GM19395 (cell line): Measurements from ENCODE around the gene HBA2.
"Not testable (repeated sequence)": the region's sequence is repeated elsewhere in the genome, so short reads cannot be mapped to it uniquely, and the experiment has no call there.

Experiments
- ATAC-seq: cut with Tn5 transposase; IDR thresholded peaks from one replicate; pipeline ENCODE4 v1.9.1; 2021; ENCODE audit warnings: mild to moderate bottlenecking, moderate library complexity; ENCODE audit not compliant: unreplicated experiment

HBA2 gene

DNA sequence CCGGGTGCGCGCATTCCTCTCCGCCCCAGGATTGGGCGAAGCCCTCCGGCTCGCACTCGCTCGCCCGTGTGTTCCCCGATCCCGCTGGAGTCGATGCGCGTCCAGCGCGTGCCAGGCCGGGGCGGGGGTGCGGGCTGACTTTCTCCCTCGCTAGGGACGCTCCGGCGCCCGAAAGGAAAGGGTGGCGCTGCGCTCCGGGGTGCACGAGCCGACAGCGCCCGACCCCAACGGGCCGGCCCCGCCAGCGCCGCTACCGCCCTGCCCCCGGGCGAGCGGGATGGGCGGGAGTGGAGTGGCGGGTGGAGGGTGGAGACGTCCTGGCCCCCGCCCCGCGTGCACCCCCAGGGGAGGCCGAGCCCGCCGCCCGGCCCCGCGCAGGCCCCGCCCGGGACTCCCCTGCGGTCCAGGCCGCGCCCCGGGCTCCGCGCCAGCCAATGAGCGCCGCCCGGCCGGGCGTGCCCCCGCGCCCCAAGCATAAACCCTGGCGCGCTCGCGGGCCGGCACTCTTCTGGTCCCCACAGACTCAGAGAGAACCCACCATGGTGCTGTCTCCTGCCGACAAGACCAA is at the start of gene HBA2:
HBA2 (plus strand) TSS at position 503 of the 568 bp plus-strand sequence; CDS start at position 540, 37 bp downstream.
- ATAC-seq, result not testable (repeated sequence)

DNA sequence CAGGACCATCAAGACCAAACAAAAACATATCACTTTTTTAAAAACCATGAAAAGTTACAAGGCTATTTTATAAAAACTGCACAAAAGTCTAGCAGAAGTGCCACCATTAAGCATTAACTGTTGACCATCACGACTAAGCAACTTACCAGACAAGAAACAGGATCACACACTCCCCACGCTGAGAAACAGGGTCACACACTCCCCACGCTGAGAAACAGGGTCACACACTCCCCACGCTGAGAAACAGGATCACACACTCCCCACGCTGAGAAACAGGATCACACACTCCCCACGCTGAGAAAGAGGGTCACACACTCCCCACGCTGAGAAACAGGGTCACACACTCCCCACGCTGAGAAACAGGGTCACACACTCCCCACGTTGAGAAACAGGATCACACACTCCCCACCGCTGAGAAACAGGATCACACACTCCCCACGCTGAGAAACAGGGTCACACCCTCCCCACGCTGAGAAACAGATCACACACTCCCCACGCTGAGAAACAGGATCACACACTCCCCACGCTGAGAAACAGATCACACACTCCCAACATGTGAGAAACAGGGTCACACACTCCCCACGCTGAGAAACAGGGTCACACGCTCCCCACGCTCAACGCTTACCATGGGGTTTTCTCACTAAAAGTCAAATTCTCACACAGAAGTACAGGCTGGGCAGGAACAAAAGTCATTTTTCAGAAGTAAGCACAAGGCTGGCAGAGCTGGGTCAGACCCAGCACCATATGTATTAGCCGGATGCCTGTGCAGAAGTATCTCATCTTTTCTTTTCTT is 48.9 kb upstream of the HBA2 start:
- not testable (repeated sequence) for ATAC-seq

GRCh38 chr16:125011-125410 is 47.7 kb upstream of the HBA2 start:
- ATAC-seq, result no peak

DNA sequence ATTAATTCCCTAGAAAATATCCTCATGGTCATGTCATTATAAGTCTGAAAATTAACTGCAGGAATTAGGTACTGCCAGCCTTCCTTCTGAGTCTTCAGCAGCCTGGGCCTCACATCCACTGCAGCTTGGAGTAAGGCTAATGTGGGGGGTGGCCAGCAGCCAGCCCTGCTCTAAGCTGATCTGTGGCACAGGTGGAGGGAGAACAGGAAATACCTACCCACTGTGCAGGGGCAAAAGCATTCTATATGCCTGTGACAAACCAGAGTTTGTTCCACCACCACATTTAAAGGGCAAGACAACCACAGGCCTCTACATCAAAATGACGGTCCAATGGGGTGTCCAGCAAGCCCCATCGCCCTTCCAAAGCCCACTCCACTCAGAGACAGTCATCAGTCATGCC is 43.6 kb upstream of the HBA2 start:
- ATAC-seq, result no peak

GRCh38 chr16:130533-131173 is 42.0 kb upstream of the HBA2 start:
- ATAC-seq, result no peak

DNA sequence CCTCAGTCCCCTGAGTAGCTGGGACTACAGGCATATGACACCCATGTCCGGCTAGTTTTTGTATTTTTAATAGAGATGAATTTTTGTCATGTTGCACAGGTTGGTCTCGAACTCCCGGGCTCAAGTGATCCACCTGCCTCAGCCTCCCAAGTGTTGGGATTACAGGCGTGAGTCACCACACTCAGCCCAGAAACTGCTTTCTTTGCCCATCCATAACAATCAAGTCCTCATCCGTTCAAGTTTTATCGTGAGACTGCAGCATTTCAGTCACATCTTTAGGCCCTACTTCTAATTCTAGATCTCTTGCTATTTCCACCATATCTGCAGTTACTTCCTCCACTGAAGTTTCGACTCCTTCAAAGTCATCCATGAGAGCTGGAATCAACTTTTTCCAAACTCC is 40.6 kb upstream of the HBA2 start:
- ATAC-seq, result no peak

DNA sequence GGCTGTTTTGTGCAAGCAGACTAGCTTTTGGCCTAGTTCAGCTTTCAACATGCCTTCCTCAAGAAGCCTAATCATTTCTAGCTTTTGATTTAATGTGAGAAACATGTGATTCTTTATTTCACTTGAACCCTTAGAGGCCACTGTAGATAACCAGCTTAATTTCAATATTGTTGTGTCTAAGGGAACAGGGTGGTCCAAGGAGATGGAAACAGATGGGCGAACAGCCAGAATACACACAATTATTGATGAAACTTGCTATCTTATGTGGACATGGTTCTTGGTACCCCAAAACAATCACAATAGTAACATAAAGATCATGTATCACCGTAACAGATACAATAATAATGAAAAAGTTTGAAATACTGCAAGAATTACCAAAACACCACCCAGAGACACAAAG is 39.0 kb upstream of the HBA2 start:
- no peak for ATAC-seq

GRCh38 chr16:138049-138417 is 34.6 kb upstream of the HBA2 start:
- ATAC-seq, result no peak

GRCh38 chr16:140175-140857 is 32.4 kb upstream of the HBA2 start:
- no peak for ATAC-seq

- ATAC-seq, result no peak
Measured at GRCh38 chr16:142405-142967, 30.2 kb upstream of the HBA2 start.

- ATAC-seq, result no peak
Measured at GRCh38 chr16:143047-143446, 29.6 kb upstream of the HBA2 start.

DNA sequence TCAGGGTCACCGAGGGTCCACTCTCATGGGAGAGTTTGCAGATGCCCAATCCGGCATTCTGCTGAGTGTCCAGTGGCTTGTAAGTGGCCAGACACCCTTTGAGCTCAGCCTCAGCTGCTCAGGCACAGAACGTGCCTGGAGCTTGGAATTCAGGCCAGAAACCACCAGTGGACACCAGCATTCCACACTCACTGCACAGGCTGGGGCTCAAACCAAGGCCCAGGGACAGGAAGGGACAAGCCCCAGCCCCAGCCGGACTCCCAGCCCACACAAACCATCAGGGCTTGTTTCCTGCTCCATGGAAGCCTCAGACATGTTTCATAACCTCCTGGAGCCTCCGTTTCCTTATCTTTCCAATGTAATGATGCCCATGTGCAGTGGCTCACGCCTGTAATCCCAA is 29.2 kb upstream of the HBA2 start:
- no peak for ATAC-seq

DNA sequence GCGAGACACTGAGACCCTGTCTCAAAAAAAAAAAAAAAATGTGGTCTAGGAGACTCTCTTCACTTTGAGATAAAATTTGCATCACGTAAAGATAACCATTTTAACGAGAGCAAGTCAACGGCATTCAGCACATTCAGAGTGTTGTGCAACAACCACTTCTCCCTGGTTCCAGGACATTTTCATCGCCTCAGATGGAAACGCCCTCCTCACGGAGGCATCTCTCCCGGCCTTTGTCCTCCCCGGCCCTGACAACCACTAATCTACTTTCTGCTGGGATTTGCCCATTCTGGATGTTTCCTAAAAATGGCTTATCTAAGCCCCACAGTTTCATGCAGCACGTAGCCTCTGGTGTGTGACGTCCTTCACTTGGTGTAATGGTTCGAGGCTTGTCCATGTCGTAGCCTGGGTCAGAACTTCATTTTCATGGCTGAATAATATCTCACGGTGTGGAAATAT is 27.9 kb upstream of the HBA2 start:
- no peak for ATAC-seq

- no peak for ATAC-seq
Measured at GRCh38 chr16:146646-147045, 26.0 kb upstream of the HBA2 start.

- no peak for ATAC-seq
Measured at GRCh38 chr16:149024-149660, 23.5 kb upstream of the HBA2 start.

DNA sequence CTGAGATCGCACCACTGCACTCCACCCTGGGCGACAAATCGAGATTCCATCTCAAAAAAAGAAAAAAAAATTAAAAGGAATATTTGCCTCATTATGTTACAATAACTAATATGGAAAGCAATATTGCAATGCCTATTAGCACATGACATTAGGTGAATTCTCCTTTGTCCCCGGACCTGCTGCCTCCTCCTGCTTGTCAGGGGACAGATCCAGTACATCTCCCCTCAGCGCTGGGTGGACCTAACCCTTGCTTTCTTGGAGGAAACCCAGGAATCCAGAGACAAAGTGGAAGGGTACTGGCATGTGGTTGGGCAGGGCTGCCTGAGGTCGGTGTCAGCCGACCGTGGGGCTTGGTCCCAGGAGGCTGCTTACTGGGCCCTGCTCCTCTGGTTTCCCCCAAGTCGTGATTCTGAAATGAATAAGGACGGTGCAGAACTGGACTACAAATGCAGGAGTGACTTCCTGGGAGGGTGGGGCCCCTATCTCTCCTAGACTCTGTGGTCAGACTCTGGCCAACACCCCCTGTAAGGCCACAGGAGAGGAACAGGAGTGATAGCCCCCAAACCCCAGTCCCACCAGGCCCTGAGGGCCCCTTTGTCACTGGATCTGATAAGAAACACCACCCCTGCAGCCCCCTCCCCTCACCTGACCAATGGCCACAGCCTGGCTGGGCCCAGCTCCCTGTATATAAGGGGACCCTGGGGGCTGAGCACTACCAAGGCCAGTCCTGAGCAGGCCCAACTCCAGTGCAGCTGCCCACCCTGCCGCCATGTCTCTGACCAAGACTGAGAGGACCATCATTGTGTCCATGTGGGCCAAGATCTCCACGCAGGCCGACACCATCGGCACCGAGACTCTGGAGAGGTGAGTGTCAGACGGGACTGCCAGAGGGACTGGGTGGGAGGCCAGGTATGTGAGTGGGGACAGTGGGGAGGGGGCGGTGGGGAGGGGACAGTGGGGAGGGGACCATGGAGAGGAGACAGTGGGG is 20.2 kb upstream of the HBA2 start, which contains the start of gene HBZ:
HBZ (plus strand) TSS at position 504 of the 988 bp plus-strand sequence; CDS start at position 770, 266 bp downstream.
- no peak for ATAC-seq

GRCh38 chr16:153129-153521 is 19.6 kb upstream of the HBA2 start:
- ATAC-seq, result not testable (repeated sequence)

- not testable (repeated sequence) for ATAC-seq
Measured at GRCh38 chr16:153550-154216, 19.0 kb upstream of the HBA2 start.
